Measurements from ENCODE around the gene EYA4.

Gene EYA4

GRCh38 chr6:133236932-133237331 is 4.2 kb upstream of the EYA4 start:
- TF ChIP-seq KLF9 (tag by site-specific recombination; IDR thresholded peaks at IDR 0.05; ENCODE audit: low read depth) (no peak), CTCF (tag by site-specific recombination; IDR thresholded peaks at IDR 0.05) (no peak), PRDM6 (tag by site-specific recombination; IDR thresholded peaks at IDR 0.05) (peak; percentile 50), ZNF121 (tag by site-specific recombination; IDR thresholded peaks at IDR 0.05) (no peak), ZNF610 (tag by site-specific recombination; IDR thresholded peaks at IDR 0.05; ENCODE audit: borderline replicate concordance) (no peak), FEZF1 (tag by site-specific recombination; IDR thresholded peaks at IDR 0.05) (peak; percentile 73; the same call in 1 of the 2 replicates), TCF7L2 (IDR thresholded peaks at IDR 0.05; ENCODE audit: borderline replicate concordance, low read depth, low read length) (no peak), ZNF660 (tag by site-specific recombination; IDR thresholded peaks at IDR 0.05) (no peak)

GRCh38 chr6:133240511-133241085 is 559 bp upstream of the EYA4 start:
- Histone ChIP-seq H3K9me3 (ENCODE audit: control insufficient read depth, insufficient read depth, low read depth, low read length) (no peaks in the 10 kb centered on the region), H3K4me1 (ENCODE audit: control insufficient read depth, insufficient read depth, low read length) (peaks cover 30% of the 10 kb centered on the region), H3K36me3 (ENCODE audit: control insufficient read depth in 2 of 2, insufficient read depth in 1 of 2, low read length in 2 of 2) (no peaks in the 10 kb centered on the region), H3K27ac (ENCODE audit: extremely low read depth, low read depth, low read length) (peak overlapping the region; percentile 98), H3K4me3 (ENCODE audit: low read depth, low read length) (peak overlapping the region; percentile 84)
- ChIA-PET POLR2A (no interaction called here), CTCF (interaction anchor here (0.6 kb wide), 1 partner anchor 84 kb away, joined by 3 read pairs; no protein-coding TSS in a partner anchor)
- TF ChIP-seq ZNF19 (tag by site-specific recombination; IDR thresholded peaks at IDR 0.05; ENCODE audit: low read depth) (no peak), TSHZ1 (tag by site-specific recombination; IDR thresholded peaks at IDR 0.05; ENCODE audit: borderline replicate concordance) (no peak), ZEB2 (tag by site-specific recombination; IDR thresholded peaks at IDR 0.05) (peak; percentile 80), ZNF529 (tag by site-specific recombination; IDR thresholded peaks at IDR 0.05; ENCODE audit: insufficient replicate concordance) (no peak), ZXDB (tag by site-specific recombination; IDR thresholded peaks at IDR 0.05) (peak; percentile 14; the same call in 1 of the 2 replicates), ZSCAN4 (tag by site-specific recombination; IDR thresholded peaks at IDR 0.05) (no peak), ZNF2 (tag by site-specific recombination; IDR thresholded peaks at IDR 0.05) (peak; percentile 52; the same call in 1 of the 2 replicates), HOXD13 (CRISPR knock-in tag; IDR thresholded peaks at IDR 0.05; ENCODE audit: borderline replicate concordance) (no peak), ZNF548 (tag by site-specific recombination; IDR thresholded peaks at IDR 0.05) (no peak), ZNF404 (tag by site-specific recombination; IDR thresholded peaks at IDR 0.05) (no peak), ZBTB44 (tag by site-specific recombination; IDR thresholded peaks at IDR 0.05) (no peak), ZNF747 (tag by site-specific recombination; IDR thresholded peaks at IDR 0.05) (no peak), ZNF701 (tag by site-specific recombination; IDR thresholded peaks at IDR 0.05) (no peak), CTCF (tag by site-specific recombination; IDR thresholded peaks at IDR 0.05) (peak; percentile 89)

More at GRCh38 chr6:133236932-133237331, 4.2 kb upstream of the EYA4 start:
- POLR2A ChIA-PET: no interaction called here
- Histone ChIP-seq H3K36me3 (ENCODE audit: control insufficient read depth in 2 of 2, insufficient read depth in 1 of 2, low read length in 2 of 2) (no peaks in the 10 kb centered on the region), H3K4me1 (ENCODE audit: control insufficient read depth, insufficient read depth, low read length) (peaks cover 12% of the 10 kb centered on the region), H3K27ac (ENCODE audit: extremely low read depth, low read depth, low read length) (no peak overlapping the region), H3K9me3 (ENCODE audit: control insufficient read depth, insufficient read depth, low read depth, low read length) (no peaks in the 10 kb centered on the region), H3K4me3 (ENCODE audit: low read depth, low read length) (no peak overlapping the region)
- CTCF ChIA-PET: interaction anchor here (0.6 kb wide), 2 partner anchors 687 to 861 kb away, joined by 3 read pairs; no protein-coding TSS in a partner anchor
